ENCODE measurements around the gene TRRAP. TPM values are rescaled to one million over a fixed set of nuclear protein-coding genes. Genes with fewer than 3 reads are reported as not detected.

TRRAP gene
- total and polyA plus RNA-seq, 2 of the 8 experiments (the other 6 are each of a cell fraction or from before 2014, with no cell fraction given) = 21.7 to 48.6 TPM

- no peak overlapping the region for H3K4me3 ChIP-seq (ENCODE audit: extremely low read depth in 1 of 4, insufficient read depth in 2 of 4, low read depth in 3 of 4, low read length in 4 of 4)
- no peaks in the 10 kb centered on the region for H3K4me1 ChIP-seq (replicated peaks in 1 of 4; ENCODE audit: control insufficient read depth in 3 of 4, insufficient read depth in 4 of 4, low read length in 3 of 4)
- no peak overlapping the region for H3K4me2 ChIP-seq (ENCODE audit: insufficient read depth in 1 of 2, low read depth in 2 of 2, low read length in 2 of 2)
- no peaks in the 10 kb centered on the region for H3K9me3 ChIP-seq (ENCODE audit: insufficient read depth in 2 of 2, low read depth in 1 of 2, low read length in 1 of 2)
- H3K14ac ChIP-seq (ENCODE audit: insufficient read length) = no peak overlapping the region
- H4K91ac ChIP-seq (replicated peaks; ENCODE audit: insufficient read length, low read length) = no peak overlapping the region
- DNase-seq (ENCODE audit: low read depth in 1 of 2, low spot score in 2 of 2) (no peak), FAIRE-seq (no peak)
- CTCF ChIA-PET (ENCODE audit: partially characterized antibody) = interaction anchor here (0.6 to 1.8 kb wide), 7 partner anchors 8 to 363 kb away, joined by 3 to 6 read pairs (median 3); no protein-coding TSS in a partner anchor
- no peak overlapping the region for H2AFZ ChIP-seq (ENCODE audit: low read length)
- peaks cover 12 to 48% (median 35%) of the 10 kb centered on the region in 4 experiments; a peak in 5 of 8 replicates for H3K36me3 ChIP-seq (ENCODE audit: control insufficient read depth in 2 of 4, insufficient read depth in 4 of 4, low read length in 3 of 4)
- no peaks in the 10 kb centered on the region for H3K27me3 ChIP-seq (replicated peaks in 1 of 4; ENCODE audit: control insufficient read depth in 3 of 4, extremely low read depth in 1 of 4, insufficient read depth in 3 of 4, low read length in 3 of 4)
- no peaks in the 10 kb centered on the region for H3K79me1 ChIP-seq (ENCODE audit: low read depth, low read length)
- no peak overlapping the region for H3K18ac ChIP-seq (ENCODE audit: extremely low read depth, low read length)
- no peaks in the 10 kb centered on the region for H4K20me1 ChIP-seq (replicated peaks in 1 of 2; ENCODE audit: control insufficient read depth in 1 of 2, insufficient read depth in 2 of 2, low read length in 2 of 2)
- WGBS, 2 experiments (ENCODE audit: extremely low coverage in 1 of 2, insufficient coverage in 1 of 2, insufficient read length in 1 of 2, insufficient replicate concordance in 2 of 2, low coverage in 1 of 2, low lambda C conversion rate in 2 of 2, missing lambda C conversion rate in 1 of 2) = 96% methylated on average over 9 of the region's 10 CpGs; no CpG with 5 or more reads in 1 of the 2 experiments
- H3K27ac ChIP-seq (ENCODE audit: low read depth, low read length) = no peak overlapping the region
- no peak overlapping the region for H4K5ac ChIP-seq (ENCODE audit: insufficient read length, low read depth, low read length)
- H3K79me2 ChIP-seq (ENCODE audit: control insufficient read depth in 1 of 2, insufficient read depth in 2 of 2, low read length in 2 of 2) = no peaks in the 10 kb centered on the region
- H3K9ac ChIP-seq (replicated peaks in 1 of 4; ENCODE audit: extremely low read depth in 1 of 4, low read depth in 3 of 4, low read length in 3 of 4) = no peak overlapping the region
- no peak overlapping the region for H2BK20ac ChIP-seq (ENCODE audit: low read length)
- no peak overlapping the region for H2BK12ac ChIP-seq (ENCODE audit: low read depth, low read length)
- no peak overlapping the region for H2AK5ac ChIP-seq (ENCODE audit: low read depth, low read length)
- no peak overlapping the region for H3K23ac ChIP-seq (ENCODE audit: insufficient read length)
- H2BK120ac ChIP-seq (replicated peaks; ENCODE audit: low read depth, low read length) = no peak overlapping the region
- no peak overlapping the region for H3K56ac ChIP-seq (replicated peaks; ENCODE audit: insufficient read length, low read depth, low read length)
- H4K8ac ChIP-seq (ENCODE audit: extremely low read depth, insufficient read depth, low read length) = no peak overlapping the region
- H2BK15ac ChIP-seq (ENCODE audit: low read length) = no peak overlapping the region
- no peaks in the 10 kb centered on the region for H3K23me2 ChIP-seq (ENCODE audit: low read depth, low read length)
- POLR2A ChIA-PET (ENCODE audit: partially characterized antibody) = interaction anchor here (1.1 kb wide), 1 partner anchor 10 kb away, joined by 4 read pairs; no protein-coding TSS in a partner anchor
- H2BK5ac ChIP-seq (ENCODE audit: low read depth, low read length) = no peak overlapping the region
- H3K4ac ChIP-seq (replicated peaks; ENCODE audit: insufficient read length, low read depth, low read length) = no peak overlapping the region
- TF ChIP-seq GABPA (IDR thresholded peaks at IDR 0.05; ENCODE audit: borderline replicate concordance, insufficient read depth, low read length) (no peak), ASH2L (IDR thresholded peaks at IDR 0.05; ENCODE audit: low read length) (no peak), ZNF274 (IDR thresholded peaks at IDR 0.05; ENCODE audit: borderline replicate concordance, extremely low read depth, low read length) (no peak), EP300 (IDR thresholded peaks at IDR 0.05; ENCODE audit: borderline replicate concordance in 1 of 2, low read depth in 2 of 2, low read length in 2 of 2) (no peak)
- TF ChIP-seq, protein P1, sequence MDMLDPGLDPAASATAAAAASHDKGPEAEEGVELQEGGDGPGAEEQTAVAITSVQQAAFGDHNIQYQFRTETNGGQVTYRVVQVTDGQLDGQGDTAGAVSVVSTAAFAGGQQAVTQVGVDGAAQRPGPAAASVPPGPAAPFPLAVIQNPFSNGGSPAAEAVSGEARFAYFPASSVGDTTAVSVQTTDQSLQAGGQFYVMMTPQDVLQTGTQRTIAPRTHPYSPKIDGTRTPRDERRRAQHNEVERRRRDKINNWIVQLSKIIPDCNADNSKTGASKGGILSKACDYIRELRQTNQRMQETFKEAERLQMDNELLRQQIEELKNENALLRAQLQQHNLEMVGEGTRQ (IDR thresholded peaks at IDR 0.05; ENCODE audit: low read length) = no peak
These were observed 123.3 kb downstream of the TRRAP start for GRCh38 chr7:99001482-99002147.

Data from H1 (cell line).